Ascending aorta (tissue), 2 donors: ENCODE results near the gene PLA2G4E. TPM values are rescaled to one million over a fixed set of nuclear protein-coding genes. Genes with fewer than 3 reads are reported as not detected.

Experiments
- DNase-seq, 2 donors: peaks; one replicate each; pipeline ENCODE4 v3.0.0-alpha.2; 2019; ENCODE audit warnings: low spot score in 2 of 2
- H3K27ac ChIP-seq, 2 donors: fragments of 200-600 bp; sonication (generic); one replicate each; pipeline ENCODE4 v1.5.1; 2016 to 2017; ENCODE audit warnings: mild to moderate bottlenecking in 1 of 2
- H3K27me3 ChIP-seq: fragments of 200-600 bp; sonication (generic); one replicate; pipeline ENCODE4 v1.5.1; 2017
- H3K36me3 ChIP-seq, 2 donors: fragments of 200-600 bp; sonication (generic); one replicate each; pipeline ENCODE4 v1.5.1; 2016
- H3K4me1 ChIP-seq, 2 donors: fragments of 200-600 bp; sonication (generic); one replicate each; pipeline ENCODE4 v1.5.1; 2016 to 2017; ENCODE audit warnings: mild to moderate bottlenecking in 1 of 2
- H3K4me3 ChIP-seq, 2 donors: fragments of 200-600 bp; sonication (generic); one replicate each; pipeline ENCODE4 v1.5.1; 2016 to 2017; ENCODE audit warnings: mild to moderate bottlenecking in 1 of 2
- H3K9me3 ChIP-seq, 2 donors: fragments of 200-600 bp; sonication (generic); one replicate each; pipeline ENCODE4 v1.5.1; 2016
- CTCF ChIP-seq, 3 experiments: fragments of 200-600 bp in 2 of 3; fragments of 450-650 bp in 1 of 3; sonication (generic) in 2 of 3; IDR thresholded peaks; one replicate each; pipeline ENCODE4 v1.5.1; 2016 to 2019; ENCODE audit warnings: antibody characterized with exemption in 3 of 3, mild to moderate bottlenecking in 1 of 3, moderate library complexity in 1 of 3
- intact Hi-C: fragments of 100-400 bp; cut with DNase I; formaldehyde crosslinking; loops from one replicate; pipeline ENCODE4 v1.15.1; 2023
- total RNA-seq: library from RNA; depleted of rRNA; stranded (reverse); fragments of >200 nt; gene quantifications from one replicate; pipeline ENCODE4 v1.1.0, GENCODE V29; 2016

Gene PLA2G4E
- total RNA-seq, 1 donor from 2014 or later, result not detected

DNA sequence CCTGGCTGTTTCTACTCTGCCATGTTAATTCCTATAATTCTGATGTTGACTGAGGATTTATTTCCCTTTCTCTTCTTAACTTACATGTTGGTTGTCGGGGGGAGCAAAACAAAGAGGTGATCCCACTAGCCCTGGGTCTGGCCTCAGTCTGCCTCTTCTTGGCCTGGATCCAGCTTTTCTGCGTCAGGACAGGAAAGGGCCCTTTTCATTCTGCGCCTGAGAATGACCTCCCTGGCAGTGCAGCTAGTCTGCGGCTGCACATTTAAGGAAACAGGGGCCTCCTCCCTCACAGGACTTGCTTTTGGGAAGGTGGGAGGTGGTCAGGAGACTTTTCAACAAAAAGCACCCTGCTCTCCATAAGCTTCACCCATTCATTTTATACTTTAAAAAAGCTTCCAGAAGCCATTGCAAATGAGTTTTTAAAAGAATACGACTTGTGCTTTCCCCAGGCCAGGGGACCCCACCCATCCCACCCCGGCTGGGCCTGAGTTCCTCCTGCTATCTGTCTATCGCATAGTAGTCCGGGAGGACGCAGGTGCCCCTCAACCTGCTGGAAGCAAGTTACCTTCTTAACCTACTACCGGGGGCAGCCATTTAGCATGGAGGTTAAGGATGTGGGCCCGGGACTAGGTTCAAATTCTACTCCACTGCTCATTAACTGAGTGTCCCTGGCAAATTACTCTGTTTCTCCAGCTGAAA lies 27.2 kb downstream of the PLA2G4E start:
- TF ChIP-seq CTCF (IDR thresholded peaks at IDR 0.05), result no peak
- Histone ChIP-seq H3K27me3 (no peaks in the 10 kb centered on the region), H3K4me3 (no peak overlapping the region), H3K36me3 (no peaks in the 10 kb centered on the region), H3K9me3 (no peaks in the 10 kb centered on the region), H3K4me1 (no peaks in the 10 kb centered on the region), H3K27ac (no peak overlapping the region)
- intact Hi-C loops, result no loop called here
- no peak for DNase-seq

GRCh38 chr15:41992803-41993190 lies 28.0 kb downstream of the PLA2G4E start:
- no peaks in the 10 kb centered on the region for H3K27me3 ChIP-seq
- H3K36me3 ChIP-seq, result no peaks in the 10 kb centered on the region
- H3K9me3 ChIP-seq, result no peaks in the 10 kb centered on the region
- intact Hi-C loops, result no loop called here
- H3K4me1 ChIP-seq, result no peaks in the 10 kb centered on the region
- H3K27ac ChIP-seq, result no peak overlapping the region
- no peak overlapping the region for H3K4me3 ChIP-seq
- TF ChIP-seq CTCF (IDR thresholded peaks at IDR 0.05), result no peak
- no peak for DNase-seq

- H3K27me3 ChIP-seq, result no peaks in the 10 kb centered on the region
- intact Hi-C loops, result no loop called here
- no peaks in the 10 kb centered on the region for H3K9me3 ChIP-seq
- no peak for TF ChIP-seq CTCF (IDR thresholded peaks at IDR 0.05)
- H3K27ac ChIP-seq, result no peak overlapping the region
- no peaks in the 10 kb centered on the region for H3K36me3 ChIP-seq
- no peaks in the 10 kb centered on the region for H3K4me1 ChIP-seq
- no peak for DNase-seq
- H3K4me3 ChIP-seq, result no peak overlapping the region
Observed at GRCh38 chr15:41992151-41992802, 28.6 kb downstream of the PLA2G4E start.

DNA sequence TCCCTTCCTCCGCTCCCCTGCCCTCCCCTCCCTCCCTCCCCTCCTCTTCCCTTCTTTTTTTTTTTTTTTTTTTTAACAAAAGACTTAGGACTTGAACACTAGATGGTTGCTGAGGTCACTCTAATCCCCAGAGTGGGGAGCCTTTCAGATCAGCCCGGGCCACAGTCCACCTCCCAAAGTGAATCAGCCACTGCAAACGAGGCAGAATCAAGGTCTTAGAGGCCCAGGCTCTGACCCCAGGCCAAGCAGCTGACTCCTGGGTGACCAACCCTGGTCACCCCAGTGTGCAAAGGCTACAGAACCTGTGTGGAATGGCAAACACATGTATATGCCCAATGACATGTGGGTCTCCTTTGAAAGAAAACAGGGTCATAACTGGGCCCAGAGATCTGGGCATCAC lies 30.2 kb downstream of the PLA2G4E start:
- H3K9me3 ChIP-seq, result no peaks in the 10 kb centered on the region
- no peak for TF ChIP-seq CTCF (IDR thresholded peaks at IDR 0.05)
- H3K36me3 ChIP-seq, result no peaks in the 10 kb centered on the region
- no peak overlapping the region for H3K27ac ChIP-seq
- H3K4me3 ChIP-seq, result no peak overlapping the region
- intact Hi-C loops, result no loop called here
- H3K27me3 ChIP-seq, result no peaks in the 10 kb centered on the region
- H3K4me1 ChIP-seq, result no peaks in the 10 kb centered on the region
- DNase-seq, result no peak

DNA sequence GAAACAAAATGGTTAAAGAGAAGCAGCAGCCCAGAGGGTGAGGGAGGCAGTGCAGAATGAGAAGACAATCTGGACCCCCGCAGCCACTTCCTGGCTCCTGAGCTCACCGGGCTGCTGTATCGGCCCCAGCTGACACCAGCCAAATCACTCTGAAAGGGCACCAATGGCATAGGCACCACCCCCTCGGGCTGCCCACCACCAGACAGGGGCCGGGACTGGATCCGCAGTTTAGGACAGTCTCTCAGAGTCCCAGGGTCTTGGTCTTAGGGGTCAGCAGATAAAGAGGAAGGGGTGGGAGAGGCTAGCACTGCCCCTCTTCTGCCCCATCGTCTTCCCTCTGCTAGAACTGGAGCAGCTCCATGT lies 30.6 kb downstream of the PLA2G4E start:
- intact Hi-C loops, result no loop called here
- TF ChIP-seq CTCF (IDR thresholded peaks at IDR 0.05), result no peak
- no peak overlapping the region for H3K27ac ChIP-seq
- no peak for DNase-seq
- H3K9me3 ChIP-seq, result no peaks in the 10 kb centered on the region
- no peaks in the 10 kb centered on the region for H3K27me3 ChIP-seq
- H3K4me1 ChIP-seq, result no peaks in the 10 kb centered on the region
- no peak overlapping the region for H3K4me3 ChIP-seq
- H3K36me3 ChIP-seq, result no peaks in the 10 kb centered on the region
